ENCODE results near the gene CDK5RAP1.

CDK5RAP1 gene, protein sequence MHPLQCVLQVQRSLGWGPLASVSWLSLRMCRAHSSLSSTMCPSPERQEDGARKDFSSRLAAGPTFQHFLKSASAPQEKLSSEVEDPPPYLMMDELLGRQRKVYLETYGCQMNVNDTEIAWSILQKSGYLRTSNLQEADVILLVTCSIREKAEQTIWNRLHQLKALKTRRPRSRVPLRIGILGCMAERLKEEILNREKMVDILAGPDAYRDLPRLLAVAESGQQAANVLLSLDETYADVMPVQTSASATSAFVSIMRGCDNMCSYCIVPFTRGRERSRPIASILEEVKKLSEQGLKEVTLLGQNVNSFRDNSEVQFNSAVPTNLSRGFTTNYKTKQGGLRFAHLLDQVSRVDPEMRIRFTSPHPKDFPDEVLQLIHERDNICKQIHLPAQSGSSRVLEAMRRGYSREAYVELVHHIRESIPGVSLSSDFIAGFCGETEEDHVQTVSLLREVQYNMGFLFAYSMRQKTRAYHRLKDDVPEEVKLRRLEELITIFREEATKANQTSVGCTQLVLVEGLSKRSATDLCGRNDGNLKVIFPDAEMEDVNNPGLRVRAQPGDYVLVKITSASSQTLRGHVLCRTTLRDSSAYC

DNA sequence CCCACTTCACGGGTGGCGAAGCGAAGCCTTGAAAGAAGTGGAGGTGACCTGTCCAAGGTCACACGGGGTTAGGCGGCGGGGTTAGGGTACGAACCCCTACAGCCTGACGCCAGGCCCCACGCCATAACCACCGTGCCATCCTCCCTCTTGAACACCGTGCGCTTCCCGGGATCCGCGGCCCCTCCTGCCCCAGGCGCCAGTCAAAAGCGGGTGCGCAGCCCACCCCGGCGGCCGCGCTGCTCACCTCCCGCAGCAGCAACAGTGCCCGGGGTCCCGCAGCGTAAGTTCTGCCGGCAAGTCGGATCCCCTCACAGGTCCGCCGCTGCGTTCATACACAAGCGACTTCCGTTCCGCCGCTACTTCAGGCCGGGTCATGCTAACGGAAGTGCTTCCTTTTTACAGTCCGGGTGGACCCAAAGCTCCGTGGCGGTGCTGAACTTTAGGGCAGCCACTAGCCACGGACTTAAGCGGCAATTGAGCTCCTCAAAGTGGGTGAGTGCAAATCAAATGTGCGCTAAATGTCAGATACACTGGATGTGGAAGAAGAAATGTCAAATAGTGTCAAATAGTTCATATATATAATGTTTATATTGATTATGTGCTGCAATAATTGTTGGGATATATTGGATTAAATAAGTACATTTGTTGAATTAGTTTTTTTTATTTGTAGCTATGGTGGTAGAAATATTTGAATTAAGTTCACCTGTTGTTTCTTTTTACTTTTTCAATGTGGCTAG is at the start of gene CDK5RAP1:
Gene CDK5RAP1 (minus strand): TSS at position 336 of the 737 bp plus-strand sequence. CDS start 4,455 bp downstream, outside the sequence.
- peak within 1 kb of the TSS; percentile 81 for H3K4me3 ChIP-seq (ENCODE audit: control insufficient read depth, low read depth, low read length)
- DNase-seq (ENCODE audit: low read depth) = peak; percentile 92
- TF ChIP-seq, protein P1, sequence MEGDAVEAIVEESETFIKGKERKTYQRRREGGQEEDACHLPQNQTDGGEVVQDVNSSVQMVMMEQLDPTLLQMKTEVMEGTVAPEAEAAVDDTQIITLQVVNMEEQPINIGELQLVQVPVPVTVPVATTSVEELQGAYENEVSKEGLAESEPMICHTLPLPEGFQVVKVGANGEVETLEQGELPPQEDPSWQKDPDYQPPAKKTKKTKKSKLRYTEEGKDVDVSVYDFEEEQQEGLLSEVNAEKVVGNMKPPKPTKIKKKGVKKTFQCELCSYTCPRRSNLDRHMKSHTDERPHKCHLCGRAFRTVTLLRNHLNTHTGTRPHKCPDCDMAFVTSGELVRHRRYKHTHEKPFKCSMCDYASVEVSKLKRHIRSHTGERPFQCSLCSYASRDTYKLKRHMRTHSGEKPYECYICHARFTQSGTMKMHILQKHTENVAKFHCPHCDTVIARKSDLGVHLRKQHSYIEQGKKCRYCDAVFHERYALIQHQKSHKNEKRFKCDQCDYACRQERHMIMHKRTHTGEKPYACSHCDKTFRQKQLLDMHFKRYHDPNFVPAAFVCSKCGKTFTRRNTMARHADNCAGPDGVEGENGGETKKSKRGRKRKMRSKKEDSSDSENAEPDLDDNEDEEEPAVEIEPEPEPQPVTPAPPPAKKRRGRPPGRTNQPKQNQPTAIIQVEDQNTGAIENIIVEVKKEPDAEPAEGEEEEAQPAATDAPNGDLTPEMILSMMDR (conservative IDR thresholded peaks at IDR 0.05; ENCODE audit: control insufficient read depth, insufficient read depth, low read depth, low read length) = no peak

DNA sequence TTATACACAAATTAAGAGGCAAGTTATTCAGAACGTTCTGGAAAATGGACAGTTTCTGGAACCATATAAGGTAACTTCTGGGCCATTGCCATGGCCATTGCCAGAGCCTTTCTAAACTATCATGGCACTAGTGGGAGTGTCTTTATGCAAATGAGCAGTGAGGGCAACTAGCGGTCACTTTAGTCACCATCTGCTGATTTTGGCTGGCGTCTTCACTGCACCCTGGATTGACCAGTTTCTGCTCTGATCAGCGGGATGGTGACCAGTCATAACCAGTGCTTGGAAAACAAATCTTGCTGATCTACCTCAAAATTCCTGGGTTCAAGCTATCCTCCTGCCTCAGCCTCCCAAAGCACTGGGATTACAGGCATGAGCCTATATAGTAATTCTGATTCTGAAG is 49.5 kb upstream of the CDK5RAP1 start:
- H3K4me3 ChIP-seq (ENCODE audit: control insufficient read depth, low read depth, low read length) = no peak overlapping the region
- DNase-seq (ENCODE audit: low read depth) = peak; percentile 40
- TF ChIP-seq, protein P1 (conservative IDR thresholded peaks at IDR 0.05; ENCODE audit: control insufficient read depth, insufficient read depth, low read depth, low read length) = no peak

GRCh38 chr20:33445881-33446625 is 44.7 kb upstream of the CDK5RAP1 start:
- no peak overlapping the region for H3K4me3 ChIP-seq (ENCODE audit: control insufficient read depth, low read depth, low read length)
- TF ChIP-seq, protein P1 (conservative IDR thresholded peaks at IDR 0.05; ENCODE audit: control insufficient read depth, insufficient read depth, low read depth, low read length) = no peak
- no peak for DNase-seq (ENCODE audit: low read depth)

DNA sequence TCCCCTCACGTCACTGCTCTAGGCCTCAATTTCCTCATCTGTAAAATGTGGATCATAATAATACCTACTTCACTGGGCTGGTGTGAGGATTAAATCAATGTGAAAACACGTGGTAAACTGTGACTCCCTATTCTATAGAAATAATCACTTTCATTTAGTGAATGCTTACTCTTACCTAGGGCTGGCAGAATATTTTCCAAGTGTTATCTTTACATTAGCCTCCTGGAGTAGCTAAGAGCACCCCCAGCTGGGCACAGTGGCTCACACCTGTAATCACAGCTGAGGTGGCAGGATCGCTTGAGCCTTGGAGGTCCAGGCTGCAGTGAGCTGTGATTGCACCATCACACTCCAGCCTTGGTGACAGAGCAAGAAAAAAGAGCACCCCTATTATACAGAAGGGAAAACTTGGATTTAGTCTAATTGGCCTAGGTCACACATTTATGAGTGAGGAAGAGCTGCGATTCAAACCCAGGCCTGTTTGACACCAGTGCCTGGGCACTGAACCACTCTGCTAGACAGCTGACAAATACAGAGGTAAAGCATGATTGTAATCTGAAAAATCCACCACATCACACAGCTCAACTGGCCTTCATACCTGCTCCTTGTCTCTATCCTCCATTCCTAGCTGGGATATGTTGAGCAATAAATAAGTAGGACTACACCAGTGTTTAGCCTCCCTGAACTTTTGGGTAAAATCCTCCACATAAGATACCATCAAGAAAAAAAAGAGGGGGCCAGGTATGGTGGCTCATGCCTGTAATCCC is 43.7 kb upstream of the CDK5RAP1 start:
- H3K4me3 ChIP-seq (ENCODE audit: control insufficient read depth, low read depth, low read length) = no peak overlapping the region
- DNase-seq (ENCODE audit: low read depth) = peak; percentile 22
- TF ChIP-seq, protein P1 (conservative IDR thresholded peaks at IDR 0.05; ENCODE audit: control insufficient read depth, insufficient read depth, low read depth, low read length) = peak; percentile 23

- TF ChIP-seq, protein P1 (conservative IDR thresholded peaks at IDR 0.05; ENCODE audit: control insufficient read depth, insufficient read depth, low read depth, low read length) = no peak
- peak within 1 kb of the TSS; percentile 74 for H3K4me3 ChIP-seq (ENCODE audit: control insufficient read depth, low read depth, low read length)
- DNase-seq (ENCODE audit: low read depth) = peak; percentile 56
These were observed 42.4 kb upstream of the CDK5RAP1 start, which contains the start of gene SNTA1 for GRCh38 chr20:33443512-33444239. TSS of gene SNTA1 (minus strand) at chr20:33443763. CDS start at chr20:33443620, 143 bp downstream.
